HL-60 (cell line): Measurements from ENCODE around the gene GRM5.

Source experiments
- CTCF ChIP-seq: IDR thresholded peaks from one replicate; pipeline ENCODE4 v1.5.1; 2011; ENCODE audit warnings: low read length, control low read depth, inconsistent platforms; ENCODE audit not compliant: insufficient read depth
- GABPA ChIP-seq: IDR thresholded peaks from 2 replicates; pipeline ENCODE4 v1.6.1; 2012; ENCODE audit warnings: low read depth
- POLR2AphosphoS5 ChIP-seq: IDR thresholded peaks from 2 replicates; pipeline ENCODE4 v1.6.1; 2012; ENCODE audit warnings: low read depth
- REST ChIP-seq: IDR thresholded peaks from 2 replicates; pipeline ENCODE4 v1.6.1; 2012; ENCODE audit warnings: low read depth; ENCODE audit not compliant: insufficient replicate concordance

DNA sequence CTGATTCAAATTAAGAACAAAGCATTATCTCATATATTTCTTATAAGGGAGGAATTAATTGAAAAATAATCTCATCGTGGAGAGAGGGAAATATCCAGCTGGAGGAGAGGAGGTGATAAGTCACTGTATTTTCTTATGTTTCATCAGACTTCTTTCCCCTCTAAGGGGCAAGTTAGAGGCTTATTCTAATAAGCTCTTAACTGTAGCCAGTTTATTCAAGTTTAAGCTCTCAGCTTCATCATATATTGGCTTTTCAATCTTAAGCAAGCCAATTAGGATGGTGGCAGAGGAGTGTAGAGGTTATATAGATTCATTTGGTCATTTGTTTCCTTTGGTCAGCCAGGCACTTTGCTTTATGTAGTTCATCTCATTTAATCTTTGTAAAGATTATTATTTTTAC is 256.7 kb downstream of the GRM5 start:
- TF ChIP-seq CTCF (no peak), POLR2AphosphoS5 (no peak), REST (no peak), GABPA (no peak)
